ENCODE results near the gene SCAP.
"Not testable (repeated sequence)": the region's sequence is repeated elsewhere in the genome, so short reads cannot be mapped to it uniquely, and the experiment has no call there.

Gene SCAP

DNA sequence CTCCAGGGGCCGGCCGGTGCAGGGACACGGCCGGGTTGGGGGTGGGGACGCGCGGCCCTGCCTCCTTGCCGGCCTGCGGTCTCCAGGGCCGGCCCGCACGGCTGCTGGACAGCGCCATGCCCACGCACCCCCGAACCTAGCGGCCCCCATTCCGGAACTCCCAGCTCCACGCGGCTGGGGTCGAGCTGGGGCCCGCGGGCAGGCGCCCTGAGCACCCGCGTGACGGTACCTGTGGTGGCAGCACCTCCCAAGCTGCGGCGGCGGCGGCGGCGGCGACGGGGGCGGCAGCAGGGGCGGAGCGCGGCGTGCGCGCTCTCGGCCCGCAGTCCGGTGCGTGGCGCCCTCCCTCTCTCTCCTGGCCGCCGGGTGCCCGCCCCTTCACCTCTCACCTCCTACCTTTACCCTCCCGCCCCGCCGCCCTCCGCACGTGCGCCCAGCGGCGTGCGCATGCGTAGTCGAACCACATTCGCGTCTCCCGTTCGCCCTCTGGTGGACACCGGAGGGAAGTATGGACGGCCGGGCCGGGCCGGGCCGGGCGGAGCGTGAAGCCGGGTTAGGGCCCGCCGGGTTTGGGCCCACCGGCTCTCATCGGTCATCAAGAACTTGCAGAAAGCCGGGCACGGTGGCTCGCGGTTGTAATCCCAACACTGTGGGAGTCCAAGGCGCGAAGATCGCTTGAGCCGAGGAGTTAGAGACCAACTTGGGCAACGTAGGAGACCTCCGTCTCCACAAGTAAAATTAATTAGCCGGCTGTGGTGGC is at the start of gene SCAP:
TSS of gene SCAP (minus strand) at position 372 of the 760 bp plus-strand sequence. CDS start 32,948 bp downstream, outside the sequence.
- no peak for FAIRE-seq

DNA sequence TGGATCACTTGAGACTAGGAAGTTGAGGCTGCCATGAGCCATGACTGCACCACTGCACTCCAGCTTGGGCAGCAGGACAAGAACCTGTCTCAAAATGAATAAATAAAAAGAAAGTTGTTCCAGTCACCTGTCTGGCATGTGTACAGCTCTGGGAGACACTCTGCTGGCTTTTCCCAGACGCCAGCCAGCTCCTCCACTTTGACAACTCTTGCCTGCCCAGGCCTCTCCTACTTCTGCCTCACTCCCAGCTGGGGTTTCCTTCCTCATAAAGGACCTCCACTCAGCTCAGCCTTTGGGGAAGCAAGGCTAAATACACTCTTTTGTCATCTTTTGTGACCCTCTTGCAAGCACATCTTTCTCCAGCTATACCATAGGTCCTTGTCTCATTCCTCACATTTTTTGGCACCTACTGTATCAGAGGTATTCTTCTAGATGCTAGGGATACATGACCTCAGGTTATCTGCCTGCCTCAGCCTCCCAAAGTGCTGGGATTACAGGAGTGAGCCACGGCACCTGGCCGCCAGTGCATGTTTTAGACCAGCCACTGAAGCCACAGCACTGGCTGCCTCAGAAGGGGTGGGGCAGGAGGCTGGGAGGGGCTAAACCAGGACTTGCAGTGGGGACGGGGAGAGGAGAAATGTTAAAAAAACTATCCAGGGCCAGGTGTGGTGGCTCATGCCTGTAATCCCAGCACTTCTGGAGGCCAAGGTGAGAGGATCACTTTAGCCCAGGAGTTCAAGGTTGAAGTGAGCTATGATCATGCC is 47.8 kb upstream of the SCAP start:
- no peak for FAIRE-seq

DNA sequence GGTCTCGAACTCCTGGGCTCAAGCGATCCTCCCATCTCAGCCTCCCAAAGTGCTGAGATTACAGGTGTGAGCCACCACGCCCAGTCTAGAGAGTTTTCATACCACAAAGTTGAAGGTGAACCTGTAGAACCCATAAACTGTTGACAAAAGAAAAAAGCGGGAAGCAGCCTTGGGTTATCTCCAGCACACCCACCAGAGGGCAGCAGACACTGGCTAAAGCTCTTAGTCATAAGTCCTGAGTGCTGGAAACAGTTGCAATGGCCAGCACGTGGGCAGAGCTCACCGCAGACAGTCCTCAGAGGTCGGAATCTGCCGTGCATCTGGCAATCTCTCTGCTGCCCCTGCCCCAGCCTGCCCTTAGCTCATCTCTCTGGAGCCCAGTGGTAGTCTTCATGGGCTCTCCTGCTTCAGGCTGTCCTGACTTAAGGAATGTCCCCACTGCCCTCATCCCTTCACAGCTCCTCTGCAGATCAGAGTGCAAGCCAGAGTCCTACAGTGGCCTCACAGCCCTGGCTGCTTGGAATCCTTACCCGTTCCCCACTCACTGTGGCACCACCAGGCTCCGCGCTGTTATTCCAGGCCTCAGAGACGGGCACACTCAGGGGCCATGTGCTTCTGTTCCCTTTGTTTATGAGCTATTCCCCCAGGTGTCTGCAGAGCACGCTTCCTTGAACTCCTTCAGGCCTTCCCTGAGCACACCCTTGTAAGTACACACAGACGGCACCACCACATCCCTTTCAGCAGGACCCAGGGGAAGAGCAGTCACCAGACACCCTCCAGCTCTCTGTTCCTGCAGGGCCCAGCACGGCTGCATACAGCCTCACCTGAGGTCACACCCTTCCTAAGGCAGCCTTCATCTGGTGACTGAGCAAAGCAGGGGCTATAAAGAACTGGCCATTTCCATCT is 46.6 kb upstream of the SCAP start:
- FAIRE-seq = peak; percentile 84

DNA sequence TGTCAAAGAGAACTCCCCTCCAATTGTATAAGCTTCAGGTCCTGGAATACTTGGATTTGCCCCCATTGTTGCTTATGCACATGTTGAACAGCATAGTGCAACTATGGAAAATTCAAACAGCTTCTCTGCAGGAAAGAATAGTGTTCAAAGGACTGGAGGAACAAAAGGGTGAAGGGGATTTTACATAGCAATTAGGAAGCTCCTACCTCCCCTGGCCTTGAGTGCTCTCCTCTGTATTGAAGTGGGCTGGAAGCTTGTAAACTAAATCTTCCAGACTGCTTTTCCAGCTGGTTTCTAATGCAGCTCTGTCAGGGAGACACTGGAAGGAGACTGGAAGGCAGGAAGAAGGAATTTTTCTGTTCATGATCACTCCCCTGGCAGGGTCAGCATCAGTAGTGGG is 45.0 kb upstream of the SCAP start:
- FAIRE-seq = no peak

DNA sequence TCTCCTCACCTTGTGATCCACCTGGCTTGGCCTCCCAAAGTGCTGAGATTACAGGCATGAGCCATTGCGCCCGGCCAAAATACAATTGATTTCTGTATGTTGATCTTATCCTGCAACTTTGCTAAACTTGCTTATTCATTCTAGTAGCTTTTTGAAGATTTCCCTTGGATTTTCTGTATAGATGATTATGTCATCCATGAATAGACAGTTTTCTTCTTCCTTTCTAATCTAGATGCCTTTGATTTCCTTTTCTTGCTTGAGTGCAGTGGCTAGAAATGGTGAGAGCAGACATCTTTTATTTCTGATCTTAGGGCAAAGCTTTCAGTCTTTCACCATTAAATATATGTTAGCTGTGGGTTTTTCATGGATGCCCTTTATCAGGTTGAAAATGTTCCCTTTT is 42.2 kb upstream of the SCAP start:
- FAIRE-seq = no peak

DNA sequence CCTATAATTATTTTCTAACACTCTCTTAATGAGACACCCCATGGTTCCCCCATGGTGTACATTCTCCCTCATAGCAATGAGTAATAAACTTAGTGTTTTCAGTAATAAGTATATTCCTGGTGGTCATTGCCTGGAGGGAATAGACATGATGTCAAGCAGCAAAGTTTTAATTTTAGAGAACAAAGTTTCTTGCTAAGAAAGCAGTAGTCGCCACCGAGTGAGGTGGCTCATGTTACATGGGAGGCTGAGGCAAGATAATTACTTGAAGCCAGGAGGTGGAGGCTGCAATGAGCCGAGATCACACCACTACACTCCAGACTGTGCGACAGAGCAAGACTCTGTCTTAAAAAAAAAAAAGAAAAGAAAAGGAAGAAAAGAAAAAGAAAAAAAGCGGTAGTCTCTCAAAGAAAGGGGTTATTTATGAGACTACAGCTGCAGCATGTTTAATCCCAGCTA is 40.2 kb upstream of the SCAP start:
- FAIRE-seq = peak; percentile 80

DNA sequence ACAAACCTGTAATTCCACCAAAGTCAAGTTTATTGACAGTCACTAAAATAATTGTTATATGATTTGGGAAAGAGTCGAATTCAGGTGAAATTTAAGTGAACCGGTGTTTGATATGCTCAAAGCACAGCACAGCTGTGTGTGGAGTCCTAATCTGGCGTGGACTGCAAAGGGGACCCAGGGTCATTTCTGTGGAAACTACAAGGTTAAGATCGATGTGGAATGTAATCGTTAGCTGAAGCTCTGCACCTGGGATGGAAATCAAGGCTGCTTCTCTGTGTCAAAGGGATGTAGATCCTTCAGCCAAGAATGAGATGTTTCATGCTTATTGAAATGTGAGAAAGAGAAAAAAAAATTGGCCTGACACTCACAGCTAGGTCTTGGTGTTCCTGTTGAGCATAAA is 39.4 kb upstream of the SCAP start:
- no peak for FAIRE-seq

DNA sequence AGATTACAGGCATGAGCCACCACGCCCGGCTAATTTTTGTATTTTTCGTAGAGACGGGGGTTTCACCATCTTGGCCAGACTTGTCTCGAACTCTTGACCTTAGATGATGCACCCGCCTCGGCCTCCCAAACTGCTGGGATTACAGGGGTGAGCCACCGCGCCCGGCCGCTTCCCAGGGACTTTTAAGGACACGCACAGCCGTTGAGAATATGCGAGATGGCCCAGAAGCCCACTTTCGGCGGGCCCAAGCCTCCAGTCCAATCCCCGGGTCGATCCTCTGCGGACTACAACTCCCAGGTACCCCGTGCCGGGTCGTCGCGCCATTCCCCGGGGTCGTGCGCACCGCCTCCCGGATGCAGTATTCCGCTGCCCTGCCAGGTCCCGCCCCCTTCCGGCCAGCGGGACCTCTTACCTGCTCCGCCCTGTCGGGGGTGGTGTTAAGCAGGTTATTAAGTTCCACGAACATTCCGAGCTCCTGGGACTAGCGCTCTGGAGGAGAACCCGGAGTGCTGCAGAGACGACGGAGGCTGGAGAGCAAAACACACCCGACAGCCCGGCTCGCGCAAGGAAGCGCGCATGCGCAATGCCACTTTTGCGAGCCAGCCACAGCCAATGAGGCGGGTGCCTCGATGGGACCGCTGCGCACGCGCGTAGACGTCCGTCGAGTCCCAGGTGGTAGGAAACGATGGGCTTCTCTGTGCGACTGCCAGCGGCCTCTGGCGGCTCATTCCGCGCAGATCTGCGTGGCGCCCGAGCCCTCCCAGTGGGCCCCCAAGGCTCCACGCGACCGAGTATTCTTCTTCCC is 37.6 kb upstream of the SCAP start, which contains the start of gene ELP6:
TSS of gene ELP6 (minus strand) at position 588 of the 805 bp plus-strand sequence. CDS start at position 466, 122 bp downstream.
- FAIRE-seq = peak; percentile 97

DNA sequence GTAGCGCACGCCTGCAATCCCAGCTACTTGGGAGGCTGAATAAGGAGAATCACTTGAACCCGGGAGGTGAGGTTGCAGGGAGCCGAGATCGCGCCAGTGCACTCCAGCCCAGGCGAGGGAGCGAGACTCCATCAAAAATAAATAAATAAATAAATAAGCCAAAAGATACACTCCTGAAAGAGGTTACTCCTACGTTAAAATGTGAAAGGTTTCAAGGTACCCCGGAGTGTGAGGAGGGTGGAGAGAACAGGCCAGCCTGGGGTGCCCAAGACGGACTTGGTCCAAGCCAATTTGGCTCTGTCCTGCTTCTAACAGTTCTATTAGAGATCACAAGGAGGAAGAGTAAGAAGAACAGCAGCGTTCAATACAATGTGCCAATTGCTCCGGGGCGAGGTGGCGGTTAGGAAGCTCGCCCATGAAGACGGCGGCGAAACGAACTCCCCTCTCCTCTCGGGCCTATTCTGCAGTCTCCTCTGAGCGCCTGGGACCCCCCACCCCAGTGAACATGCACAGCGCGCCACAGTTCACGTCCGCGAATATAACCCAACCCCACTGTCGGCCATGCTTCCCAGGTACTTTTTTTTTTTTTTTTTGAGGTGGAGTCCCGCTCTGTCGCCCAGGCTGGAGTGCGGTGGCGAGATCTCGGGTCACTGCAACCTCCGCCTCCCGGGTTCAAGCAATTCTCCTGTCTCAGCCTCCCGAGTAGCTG is 36.8 kb upstream of the SCAP start:
- no peak for FAIRE-seq

DNA sequence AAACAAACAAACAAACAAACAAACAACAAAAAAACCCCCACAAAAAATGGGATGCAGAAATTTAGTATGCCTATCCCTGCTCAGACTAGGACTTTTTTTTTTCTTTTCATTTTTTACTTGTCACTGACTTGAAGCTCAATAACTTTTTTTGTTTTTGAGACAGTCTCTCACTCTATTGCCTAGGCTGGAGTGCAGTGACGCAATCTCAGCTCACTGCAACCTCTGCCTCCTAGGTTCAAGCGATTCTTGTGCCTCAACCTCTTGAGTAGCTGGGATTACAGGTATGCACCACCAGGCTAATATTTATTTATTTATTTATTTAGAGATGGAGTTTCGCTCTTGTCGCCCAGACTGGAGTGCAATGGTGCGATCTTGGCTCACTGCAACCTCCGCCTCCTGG is 29.5 kb upstream of the SCAP start:
- FAIRE-seq = not testable (repeated sequence)

DNA sequence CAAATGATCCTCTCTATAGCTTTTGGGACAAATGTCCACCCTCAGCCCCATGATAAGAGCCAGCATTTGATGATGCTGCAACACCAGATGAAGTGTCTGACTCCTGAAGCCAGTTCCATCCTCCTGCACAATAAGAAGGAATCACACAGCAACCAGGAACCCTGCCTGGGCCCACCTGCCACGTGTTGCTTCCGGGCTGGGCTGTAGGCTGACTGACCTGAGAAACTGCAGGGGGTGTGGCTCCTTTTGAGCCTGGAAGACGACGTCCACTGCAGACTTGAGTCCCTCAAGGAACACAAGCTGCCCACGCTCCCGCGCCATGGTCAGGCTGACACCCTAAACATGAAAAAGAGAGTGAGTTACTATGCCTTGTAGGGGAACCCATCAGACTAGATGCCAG is 28.4 kb upstream of the SCAP start:
- FAIRE-seq = no peak

DNA sequence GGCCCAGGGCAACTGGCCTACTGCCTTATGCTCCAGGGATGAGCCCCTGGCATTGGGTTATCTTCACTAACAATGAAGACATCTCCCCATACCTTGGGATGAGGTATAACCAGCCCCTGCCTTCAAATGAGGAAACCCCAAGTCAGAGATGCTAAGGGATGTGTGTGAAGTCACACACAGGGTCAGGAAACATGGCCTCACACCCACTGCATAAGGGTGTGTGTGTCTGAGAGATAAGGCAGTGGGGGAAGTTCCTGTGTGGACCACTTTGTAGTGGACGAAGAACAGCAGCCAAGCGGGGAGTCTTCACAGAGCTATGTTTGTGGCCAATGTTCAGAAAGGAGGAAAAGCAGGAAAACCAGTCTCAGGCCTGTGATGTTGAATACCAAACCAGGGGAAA is 27.3 kb upstream of the SCAP start:
- no peak for FAIRE-seq

DNA sequence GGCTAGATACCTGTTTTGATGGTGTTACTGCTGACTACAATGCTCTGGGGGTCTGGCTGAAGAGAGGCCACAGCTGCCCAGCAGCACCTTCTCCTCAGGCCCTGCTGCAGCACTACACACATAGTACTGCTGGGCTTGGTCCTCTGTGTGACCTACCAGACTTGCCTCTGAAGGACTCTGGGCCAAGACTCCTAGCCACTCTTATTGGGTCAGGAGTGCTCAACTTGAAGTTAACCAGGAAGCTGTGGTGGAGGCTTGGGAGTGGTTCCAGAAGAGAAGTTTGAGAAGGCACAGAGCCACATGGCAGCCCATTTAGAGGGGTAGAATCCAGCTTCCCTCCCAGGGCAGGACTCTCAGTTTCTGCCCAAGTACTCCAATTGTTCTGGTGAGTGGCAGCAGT is 21.2 kb upstream of the SCAP start:
- no peak for FAIRE-seq

DNA sequence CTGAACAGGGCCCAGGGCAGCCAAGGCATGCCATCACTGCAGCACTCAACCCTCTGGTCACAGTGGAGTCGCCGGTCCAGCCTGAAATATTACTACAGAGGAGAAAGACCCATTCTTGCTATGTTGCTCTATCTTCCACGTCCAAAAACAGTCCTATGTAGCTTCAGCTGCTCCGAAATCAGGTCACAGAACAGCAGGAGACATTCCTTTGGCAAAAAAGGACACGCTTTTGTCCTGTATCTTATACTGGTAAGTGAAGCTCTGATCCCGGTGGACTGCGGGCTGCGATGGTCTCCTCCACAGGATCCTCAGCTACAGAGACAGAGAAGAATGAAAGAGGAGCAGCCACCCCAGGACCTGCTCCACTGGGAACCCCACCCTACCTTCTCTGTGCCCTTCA is 20.1 kb upstream of the SCAP start:
- no peak for FAIRE-seq

DNA sequence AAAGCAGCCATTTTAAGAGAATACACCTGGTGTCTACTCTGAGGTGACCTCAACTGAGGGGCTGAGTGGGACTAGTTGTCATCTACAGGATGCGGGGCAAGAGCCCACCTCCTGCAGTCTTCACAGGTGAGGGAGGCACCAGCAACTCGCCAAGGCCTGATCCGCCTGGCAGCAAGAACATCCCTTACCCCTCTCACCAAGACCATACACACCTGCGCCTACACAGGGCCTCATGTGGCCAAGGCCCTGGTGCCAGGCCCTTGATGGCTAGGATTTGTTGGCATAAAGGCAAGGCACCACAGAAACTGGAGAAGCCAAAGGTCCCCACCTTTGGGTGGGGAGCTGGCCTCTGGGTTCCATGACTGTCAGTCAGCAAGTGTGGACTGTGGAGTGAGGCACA is 19.4 kb upstream of the SCAP start:
- no peak for FAIRE-seq

DNA sequence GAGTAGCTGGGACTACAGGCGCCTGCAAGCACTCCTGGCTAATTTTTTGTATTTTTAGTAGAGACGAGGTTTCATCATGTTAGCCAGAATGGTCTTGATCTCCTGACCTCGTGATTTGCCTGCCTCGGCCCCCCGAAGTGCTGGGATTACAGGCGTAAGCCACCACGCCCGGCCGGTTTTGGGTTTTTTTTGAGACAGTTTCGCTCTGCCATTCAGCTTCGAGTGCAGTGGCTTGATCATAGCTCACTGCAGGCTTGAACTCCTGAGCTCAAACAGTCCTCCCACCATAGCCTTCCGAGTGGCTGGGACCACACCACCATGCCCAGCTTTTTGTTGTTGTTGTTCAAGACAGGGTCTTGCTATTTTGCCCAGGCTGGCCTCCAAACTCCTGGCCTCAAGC is 16.0 kb upstream of the SCAP start:
- no peak for FAIRE-seq

DNA sequence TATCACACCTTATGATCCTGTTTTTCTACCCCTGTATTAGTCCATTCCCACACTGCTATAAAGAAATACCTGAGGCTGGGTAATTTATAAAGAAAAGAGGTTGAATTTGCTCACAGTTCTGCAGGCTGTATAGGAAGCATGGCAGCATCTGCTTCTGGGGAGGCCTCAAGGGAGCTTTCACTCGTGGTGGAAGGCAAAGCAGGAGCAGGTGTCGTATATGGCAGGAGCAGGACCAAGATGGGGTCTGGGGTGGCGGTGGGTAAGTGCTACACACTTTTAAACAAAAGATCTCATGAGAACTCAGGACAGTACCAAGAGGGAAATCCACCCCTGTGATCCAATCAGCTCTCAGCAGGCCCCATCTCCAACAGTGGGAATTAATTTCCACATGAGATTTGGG is 15.4 kb upstream of the SCAP start:
- FAIRE-seq = no peak

DNA sequence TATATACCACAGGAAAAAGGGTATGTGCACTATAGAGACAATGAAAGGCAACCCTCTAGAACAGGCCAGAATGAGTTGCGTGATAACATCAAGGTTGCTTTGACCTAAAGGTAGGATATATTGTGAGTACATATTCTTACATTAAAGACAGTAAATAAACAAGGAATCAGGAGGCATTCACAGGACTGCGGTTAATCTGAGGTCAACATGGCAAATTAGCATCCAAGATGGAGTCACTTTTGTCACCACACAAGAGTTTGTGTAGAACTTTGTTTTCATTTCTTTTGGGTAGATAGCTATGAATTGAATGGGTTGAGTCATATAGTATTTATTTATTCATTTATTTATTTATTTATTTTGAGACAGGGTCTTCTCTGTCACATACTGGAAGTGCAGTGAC is 11.5 kb upstream of the SCAP start:
- no peak for FAIRE-seq

DNA sequence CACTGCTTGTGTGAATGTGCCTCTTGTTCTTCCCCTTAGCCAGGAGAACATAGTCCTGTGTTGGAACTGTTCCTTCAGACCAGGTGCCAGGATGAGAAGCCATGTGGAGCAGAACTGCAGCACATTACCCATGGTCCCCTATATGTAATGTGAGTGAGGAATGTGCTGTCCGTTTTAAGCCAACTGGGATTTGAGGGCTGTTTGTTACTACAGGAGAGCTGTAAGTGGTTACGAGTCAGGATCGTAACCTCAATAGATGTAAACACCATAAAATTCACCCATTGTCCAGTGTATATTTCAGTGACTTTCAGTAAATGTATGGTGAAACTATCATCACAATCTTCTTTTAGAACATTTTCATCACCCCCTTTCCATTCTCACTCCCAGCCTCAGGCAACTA is 10.1 kb upstream of the SCAP start:
- no peak for FAIRE-seq

DNA sequence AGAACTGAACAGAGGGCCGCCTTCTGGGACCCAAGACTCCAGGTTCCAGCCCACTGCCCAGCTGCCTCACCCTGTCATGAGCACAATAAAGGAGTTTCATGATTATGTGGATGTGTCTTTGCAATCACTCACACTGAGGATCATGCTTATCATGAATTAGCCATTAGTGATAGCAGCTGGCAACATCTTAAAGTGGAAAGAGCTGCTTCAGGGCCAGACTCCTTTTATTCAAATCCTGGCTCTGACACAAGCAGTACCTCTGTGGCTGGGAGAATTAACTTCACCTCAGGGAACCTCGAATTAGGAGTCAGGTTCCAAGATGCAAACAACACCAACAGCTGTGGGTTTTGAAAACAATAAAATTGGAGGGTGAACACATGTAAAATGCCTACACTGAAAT is 6.6 kb upstream of the SCAP start:
- FAIRE-seq = no peak

DNA sequence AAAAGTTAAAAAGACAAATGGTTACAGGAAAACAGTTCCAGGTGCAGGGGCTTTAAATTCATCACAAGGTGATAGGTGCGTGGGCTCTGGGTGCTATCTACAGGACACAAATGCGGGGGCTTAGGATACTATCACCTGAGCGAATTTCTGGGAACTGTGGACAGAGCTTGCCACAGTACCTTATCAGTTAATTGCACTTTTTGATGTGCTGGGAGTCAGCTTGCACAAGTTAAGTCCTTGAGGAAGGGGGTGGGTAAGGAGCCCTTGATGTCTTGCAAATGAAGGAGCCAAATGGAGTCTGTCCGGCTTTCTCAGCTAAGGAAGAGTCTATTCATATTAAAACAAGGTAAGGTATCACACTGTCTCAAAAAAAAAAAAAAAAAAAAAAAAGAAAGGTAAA is 6.0 kb upstream of the SCAP start:
- FAIRE-seq = not testable (repeated sequence)

DNA sequence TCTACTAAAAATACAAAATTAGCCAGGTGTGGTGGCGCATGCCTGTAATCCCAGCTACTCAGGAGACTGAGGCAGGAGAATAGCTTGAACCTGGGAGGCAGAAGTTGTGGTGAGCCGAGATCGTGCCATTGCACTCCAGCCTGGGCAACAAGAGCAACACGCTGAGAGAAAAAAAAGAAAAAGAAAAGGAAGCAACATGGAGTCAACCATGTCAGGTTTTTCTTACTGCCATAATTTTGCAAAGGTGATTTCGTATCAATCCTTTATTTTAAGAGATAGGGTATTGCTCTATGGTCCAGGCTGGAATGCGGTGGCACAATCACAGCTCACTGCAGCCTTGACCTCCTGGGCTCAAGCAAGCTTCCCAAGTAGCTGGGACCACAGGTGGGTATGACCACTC is 4.5 kb upstream of the SCAP start:
- not testable (repeated sequence) for FAIRE-seq

Measured in G401.6 (cell line).